HG02623 (cell line): ENCODE results near the gene IPO11.
"Not testable (repeated sequence)": the region's sequence is repeated elsewhere in the genome, so short reads cannot be mapped to it uniquely, and the experiment has no call there.

ENCODE experiments used
- ATAC-seq: cut with Tn5 transposase; IDR thresholded peaks from one replicate; pipeline ENCODE4 v1.9.1; 2021; ENCODE audit warnings: moderate library complexity; ENCODE audit not compliant: unreplicated experiment

IPO11 gene

DNA sequence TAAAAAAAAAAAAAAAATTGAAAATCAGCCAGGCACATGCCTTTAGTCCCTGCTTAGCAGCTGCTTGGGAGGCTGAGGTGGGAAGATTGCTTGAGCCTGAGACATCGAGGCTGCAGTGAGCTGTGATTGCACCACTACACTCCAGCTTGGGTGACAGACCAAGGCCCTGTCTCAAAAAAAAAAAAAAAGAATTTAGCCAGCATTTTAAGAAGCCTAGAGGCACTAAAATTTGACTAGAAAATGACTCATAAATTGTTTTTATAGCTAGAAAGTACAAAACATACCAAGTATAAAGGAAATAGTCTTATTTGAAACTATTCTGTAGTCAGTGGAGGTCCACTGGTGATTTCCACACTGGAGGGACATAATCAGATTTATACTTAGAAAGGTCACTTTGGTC is 183.5 kb downstream of the IPO11 start:
- no peak for ATAC-seq

DNA sequence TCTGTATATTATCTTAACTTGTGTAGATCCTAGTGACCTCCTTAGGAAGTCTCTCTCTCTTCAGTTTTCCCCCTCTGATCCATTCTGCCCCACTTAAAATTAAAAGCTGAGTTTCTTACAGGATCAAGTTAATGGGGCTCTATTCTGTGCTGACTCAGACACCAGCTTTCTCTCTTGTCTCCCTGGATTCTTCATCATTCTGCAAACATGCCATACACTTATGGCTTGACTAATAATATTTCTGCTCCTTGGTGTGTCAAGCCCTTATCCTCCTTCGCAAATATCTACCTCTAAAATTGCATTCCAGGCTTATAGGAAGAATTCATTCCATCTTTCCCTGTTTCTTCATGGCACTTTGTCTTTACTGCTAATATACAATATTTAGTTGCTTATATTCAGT is 184.1 kb downstream of the IPO11 start:
- no peak for ATAC-seq

DNA sequence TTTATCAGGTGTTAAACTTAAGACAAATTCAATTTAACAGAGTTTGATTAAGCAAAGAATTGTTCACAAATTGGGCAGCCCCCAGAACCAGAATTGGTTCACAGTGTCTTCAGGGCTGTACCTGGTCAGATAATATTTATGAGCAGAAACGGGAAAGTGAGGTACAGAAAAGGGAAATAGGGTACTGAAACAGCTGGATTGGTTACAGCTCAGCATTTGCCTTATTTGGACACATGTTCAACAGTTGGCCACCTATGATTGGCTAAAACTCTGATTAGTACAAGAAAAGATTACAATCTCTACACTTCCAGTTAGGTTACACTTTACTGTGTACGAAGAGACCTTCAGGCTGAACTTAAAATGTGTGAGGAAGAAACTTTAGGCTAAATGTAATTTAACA is 184.8 kb downstream of the IPO11 start:
- no peak for ATAC-seq

GRCh38 chr5:62600560-62601252 is 188.1 kb downstream of the IPO11 start:
- no peak for ATAC-seq

DNA sequence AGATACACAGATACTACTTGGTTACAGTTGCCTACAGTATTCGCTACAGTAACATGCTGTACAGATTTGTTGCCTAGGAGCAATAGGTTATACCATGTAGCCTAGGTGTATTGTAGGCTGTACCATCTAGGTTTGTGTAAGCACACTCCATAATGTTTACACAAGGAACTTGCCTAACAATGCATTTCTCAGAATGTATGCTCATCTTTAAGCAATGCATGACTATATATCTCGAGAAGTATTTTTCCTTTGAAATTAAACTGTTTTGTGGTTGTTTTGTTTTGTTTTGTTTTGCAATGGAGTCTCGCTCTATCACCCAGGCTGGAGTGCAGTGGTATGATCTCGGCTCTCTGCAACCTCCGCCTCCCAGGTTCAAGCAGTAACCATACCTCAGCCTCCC is 191.4 kb downstream of the IPO11 start:
- no peak for ATAC-seq

GRCh38 chr5:62605638-62606037 is 193.1 kb downstream of the IPO11 start:
- no peak for ATAC-seq

DNA sequence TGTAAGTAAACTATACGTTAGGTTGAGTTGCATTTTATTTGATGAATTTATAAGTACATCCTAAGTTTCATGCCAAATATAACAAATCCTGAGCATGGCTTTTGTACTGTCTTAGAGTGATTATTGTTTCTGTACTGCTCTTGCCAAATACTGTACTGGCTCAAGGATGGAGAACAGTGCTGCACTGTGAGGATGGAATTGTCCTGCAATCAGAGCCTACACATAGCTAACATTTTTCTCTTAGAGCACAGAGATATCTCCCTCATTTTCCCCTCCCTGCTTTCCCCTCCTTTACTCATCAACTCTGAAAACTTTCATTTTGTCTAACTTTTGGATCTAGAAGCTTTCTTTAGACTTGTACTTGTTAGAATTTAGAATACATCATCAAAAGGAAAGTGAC is 194.3 kb downstream of the IPO11 start:
- ATAC-seq, result no peak

- ATAC-seq, result no peak
These were observed 195.1 kb downstream of the IPO11 start for GRCh38 chr5:62607615-62608014.

- no peak for ATAC-seq
These were observed 196.3 kb downstream of the IPO11 start for GRCh38 chr5:62608529-62609511.

DNA sequence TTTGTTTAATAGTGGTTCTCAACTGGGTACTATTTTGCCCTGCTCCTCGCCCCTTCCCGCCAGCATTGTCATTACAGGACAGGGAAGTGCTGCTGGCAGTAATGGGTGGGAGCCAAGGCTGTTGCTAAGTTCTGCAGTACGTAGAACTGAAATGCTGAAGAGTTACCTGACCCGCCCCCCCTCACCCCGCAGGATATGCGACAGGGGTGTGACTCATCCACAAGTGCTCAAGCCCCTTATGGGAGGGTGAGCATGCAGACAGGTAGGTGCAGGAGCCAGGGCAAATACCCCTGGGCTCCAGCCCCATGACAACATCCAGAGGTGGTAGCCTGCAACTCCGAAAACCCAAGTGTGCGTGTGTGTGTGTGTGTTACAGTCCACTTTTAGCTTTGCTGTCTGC is 201.8 kb downstream of the IPO11 start:
- no peak for ATAC-seq

DNA sequence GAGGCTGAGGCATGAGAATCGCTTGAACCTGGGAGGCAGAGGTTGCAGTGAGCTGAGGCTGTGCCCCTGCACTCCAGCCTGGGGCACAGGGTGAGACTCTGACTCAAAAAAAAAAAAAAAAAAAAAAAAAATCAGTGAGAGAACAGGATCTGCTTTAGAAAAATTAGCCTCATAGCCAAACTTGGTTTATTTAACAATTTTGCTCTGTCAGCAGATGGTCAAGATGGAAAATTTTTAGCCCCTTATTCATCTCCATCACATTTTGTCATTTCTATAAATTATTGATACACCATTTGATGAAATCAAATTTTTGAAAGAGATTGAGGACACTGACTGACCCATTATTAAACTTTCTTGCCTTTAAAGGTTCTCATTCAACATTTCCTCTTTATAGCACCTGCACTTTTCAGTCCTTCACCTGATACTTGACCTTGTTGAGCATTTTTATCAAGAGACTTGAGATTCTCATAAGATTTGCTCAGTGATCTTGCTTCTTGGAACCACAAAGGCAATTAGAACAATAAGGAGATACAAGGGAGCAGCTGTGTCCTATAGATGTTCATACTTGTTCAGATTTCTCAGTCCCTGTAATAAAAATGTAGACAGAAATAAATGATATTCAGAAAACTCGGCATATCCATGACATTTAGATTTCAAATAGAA is 204.2 kb downstream of the IPO11 start:
- ATAC-seq, result no peak

DNA sequence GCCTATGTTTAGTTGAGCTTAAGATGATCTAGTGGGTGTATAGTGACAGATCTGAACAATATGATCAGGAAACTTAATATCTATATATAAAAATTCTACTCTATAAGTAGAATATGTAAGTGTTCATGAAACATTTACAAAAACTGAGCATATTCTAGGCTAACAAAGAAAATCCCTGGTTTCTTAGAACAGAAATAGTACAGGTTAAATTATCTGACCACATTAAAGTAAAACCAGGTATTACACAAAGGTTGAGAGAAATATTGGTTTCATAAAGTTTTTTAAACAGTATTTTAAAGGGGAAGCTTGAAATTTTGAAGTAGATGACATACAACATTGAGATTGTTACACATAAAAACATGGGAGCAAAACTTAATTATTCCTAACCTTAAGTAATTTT is 205.4 kb downstream of the IPO11 start:
- no peak for ATAC-seq

DNA sequence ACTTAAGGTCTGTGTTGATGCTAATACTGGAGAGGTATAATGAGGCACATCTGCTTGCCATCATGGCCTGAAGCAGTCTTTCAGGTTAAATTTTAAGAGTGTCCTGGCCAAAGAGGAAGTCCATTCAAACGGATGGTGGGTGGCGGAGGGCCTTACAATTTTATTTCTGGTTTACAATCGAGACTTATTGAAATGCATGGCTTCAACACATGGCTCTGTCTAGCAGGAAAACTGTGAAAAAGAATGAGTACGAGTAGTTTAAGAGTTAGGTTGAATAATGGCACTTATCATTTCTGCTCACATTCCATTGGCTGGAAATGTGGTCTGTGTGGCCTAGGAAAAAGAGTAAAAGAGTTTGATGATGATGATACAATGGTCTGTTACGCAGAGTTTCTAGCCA is 208.2 kb downstream of the IPO11 start:
- no peak for ATAC-seq

DNA sequence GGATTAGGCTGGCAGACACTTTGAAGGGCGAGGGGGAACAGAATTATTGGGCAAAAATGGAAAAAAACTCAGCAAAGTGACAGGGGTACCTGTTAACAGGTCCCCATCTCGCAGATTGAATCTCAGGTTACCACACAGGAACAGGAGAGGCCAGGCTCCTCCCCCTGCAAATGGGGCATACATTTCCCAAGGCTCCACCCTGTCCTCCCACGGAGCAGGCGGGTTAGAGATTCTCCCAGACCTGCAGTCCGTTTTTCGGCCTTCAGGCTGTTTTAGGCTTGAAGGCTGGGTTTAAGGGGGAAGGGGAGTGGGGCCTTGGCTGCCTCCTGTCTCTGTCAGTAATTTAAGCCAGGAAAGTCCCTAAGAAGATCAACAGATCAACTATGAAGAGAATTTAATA is 208.7 kb downstream of the IPO11 start:
- no peak for ATAC-seq

DNA sequence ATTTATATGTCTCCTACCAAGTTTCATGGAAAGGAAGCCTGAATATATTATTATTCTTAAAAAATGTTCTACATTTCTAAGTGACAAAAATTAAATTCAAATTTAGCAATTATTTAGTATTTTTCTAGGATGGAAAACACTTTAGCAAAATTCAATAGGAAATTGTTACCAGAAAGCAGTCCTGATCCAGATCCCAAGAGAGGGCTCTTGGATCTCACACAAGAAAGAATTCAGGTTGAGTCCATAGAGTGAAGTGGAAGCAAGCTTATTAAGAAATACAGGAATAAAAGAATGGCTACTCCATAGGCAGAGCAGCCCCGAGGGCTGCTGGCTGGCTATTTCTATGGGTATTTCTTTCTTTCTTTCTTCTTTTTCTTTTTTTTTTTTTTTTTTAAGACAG is 210.7 kb downstream of the IPO11 start:
- ATAC-seq, result no peak

DNA sequence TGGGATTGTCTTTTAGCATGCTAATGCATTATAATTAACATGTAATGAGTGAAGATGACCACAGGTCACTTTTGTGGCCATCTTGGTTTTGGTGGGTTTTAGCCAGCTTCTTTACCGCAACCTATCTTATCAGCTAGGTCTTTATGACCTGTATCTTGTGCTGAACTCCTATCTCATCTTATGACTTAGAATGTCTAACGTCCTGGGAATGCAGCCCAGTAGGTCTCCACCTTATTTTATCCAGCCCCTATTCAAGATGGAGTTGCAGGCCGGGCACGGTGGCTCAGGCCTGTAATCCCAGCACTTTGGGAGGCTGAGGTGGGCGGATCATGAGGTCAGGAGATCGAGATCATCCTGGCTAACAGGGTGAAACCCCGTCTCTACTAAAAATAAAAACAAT is 211.9 kb downstream of the IPO11 start:
- not testable (repeated sequence) for ATAC-seq

DNA sequence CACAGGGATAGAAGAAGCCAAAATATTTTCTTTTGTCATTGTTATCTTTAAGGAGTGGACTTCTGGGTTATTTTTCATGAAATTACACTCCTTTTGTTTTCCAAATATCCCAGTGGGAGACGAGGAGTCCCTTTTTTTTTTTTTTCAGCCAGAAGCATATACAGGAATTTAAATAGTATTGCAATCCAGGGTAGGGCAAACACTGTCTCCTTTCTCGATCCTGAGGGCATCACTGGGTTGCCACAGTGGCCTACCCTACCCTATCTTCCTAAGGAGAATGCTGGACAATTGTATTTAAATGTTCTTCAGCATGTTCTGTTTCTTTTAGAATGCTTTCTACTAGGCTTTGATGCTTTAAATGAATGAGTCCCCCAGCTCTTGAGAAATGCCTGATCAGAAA is 214.0 kb downstream of the IPO11 start:
- ATAC-seq, result no peak

DNA sequence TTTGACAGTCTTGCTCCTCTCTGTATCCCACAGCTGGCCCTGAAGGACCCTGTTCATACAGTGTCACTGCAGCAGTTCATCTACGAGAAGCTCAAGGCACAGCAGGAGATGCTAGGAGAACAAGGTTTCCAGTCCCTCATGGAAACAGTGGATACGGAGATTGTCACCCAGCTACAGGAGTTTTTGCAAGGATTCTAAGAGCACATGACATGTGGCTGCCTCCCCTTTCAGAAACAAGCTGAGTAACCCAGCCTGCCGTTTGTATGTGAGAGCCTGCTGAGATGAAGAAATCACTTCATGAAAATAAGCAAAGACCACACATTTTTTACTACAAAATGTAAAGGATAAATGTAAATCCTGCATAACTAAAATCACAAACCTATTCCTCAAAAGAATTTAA is 214.6 kb downstream of the IPO11 start:
- ATAC-seq, result no peak

- no peak for ATAC-seq
These were observed 215.3 kb downstream of the IPO11 start for GRCh38 chr5:62627901-62628300.

DNA sequence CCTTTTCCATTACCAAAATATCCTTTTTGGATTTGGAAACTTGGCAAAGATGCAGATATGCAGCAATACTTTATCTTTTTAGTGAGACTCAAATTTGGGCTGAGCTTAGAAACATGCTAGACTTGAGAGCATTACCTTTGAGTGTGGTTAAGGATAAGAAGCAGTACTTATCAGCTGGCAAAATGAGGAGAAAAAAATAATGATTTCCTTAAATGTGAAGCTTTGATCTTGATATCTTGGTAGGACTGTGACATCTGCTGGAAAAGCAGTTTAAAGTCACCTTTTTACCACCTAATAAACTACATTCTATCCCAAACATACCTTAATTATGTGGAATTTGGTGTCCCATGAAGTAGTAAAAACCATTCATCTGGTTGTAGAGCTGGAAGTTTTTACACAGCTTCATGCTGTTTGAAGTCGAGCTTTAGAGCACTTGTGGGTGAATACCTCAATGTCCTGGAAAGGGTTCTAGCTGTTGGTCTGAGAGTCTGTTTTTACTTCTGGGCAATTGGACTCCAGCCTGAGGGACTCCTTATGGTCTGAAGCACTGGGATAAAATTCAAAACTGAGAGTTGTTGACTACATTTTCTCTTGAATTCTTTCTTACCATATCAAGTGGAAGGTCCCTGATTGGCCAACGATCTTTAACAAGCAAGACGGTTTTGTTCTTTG is 219.5 kb downstream of the IPO11 start:
- ATAC-seq, result no peak

DNA sequence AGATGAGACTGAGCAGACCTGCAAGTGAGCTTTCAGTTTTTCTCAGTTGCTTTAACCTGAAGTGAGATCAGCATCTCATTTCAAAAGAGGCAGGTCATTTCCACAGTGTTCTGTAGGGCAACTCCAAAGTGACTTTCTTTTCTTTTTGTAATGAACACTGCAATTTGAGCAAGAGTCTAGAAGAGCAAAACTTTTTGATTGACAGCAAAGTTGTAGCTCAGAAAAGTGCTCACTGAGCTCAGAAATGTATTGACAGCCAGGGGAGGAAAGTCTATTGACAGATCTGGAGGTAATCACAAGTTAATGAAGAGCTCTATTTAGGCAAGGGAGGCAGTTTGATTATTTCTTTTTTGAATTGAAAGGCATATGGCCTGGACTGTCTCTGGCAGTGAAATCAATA is 220.7 kb downstream of the IPO11 start:
- ATAC-seq, result no peak
